Kidney tubule cell (primary cell): ENCODE measurements around the gene GPN2.
A peak's percentile ranks its signal among the peaks of the same experiment; 100 is the strongest.

ENCODE experiments used
- DNase-seq: peaks from one replicate; pipeline ENCODE4 v3.0.0-alpha.2; 2018; ENCODE audit warnings: low spot score

GPN2 gene

GRCh38 chr1:26889551-26890466, at the start of gene GPN2:
TSS of gene GPN2 (minus strand) at chr1:26890283. CDS start at chr1:26890096, 187 bp downstream.
- peak; percentile 82 for DNase-seq

GRCh38 chr1:26938659-26939025, 48.6 kb upstream of the GPN2 start:
- no peak for DNase-seq

- no peak for DNase-seq
Observed at GRCh38 chr1:26938004-26938658, 48.0 kb upstream of the GPN2 start.

DNA sequence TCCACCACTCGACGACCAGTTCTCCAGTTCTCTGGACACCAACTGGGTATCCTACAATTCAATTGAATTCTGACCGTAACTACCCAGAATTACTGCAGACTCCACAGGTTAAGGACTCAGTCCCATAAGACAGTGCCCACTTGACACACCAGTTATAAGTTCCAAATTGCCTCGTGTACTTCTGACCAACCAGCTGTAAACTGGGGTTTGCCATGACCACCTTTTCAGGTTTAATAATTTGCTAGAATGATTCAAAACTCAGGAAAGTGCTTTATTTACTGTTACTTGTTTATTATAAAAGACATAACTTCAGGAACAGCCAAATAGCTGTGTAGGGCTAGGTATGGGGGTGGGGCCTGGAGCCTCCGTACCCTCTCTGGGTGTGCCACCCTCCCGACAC, 46.7 kb upstream of the GPN2 start:
- DNase-seq, result no peak

GRCh38 chr1:26932531-26932930, 42.4 kb upstream of the GPN2 start:
- DNase-seq, result no peak

GRCh38 chr1:26923711-26924110, 33.6 kb upstream of the GPN2 start:
- peak; percentile 32 for DNase-seq

DNA sequence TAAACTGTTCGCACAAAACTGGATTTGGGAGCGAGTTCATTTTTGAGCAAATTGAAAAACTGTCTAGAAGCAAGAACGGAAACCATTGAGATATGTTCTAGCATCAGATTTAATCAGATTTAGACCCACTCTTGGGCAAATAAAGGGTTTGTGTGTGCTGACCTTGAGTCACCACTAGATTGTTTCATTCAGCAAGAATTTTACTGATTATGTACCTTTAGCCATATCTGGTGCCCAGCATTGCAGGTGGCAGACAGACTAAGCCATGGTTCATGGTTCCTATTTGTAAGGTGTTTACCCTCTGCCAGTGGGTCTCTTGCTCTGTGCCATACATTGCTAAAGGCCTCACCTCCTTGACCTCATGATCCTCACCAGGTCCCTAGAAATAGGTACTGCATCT, 32.8 kb upstream of the GPN2 start:
- peak; percentile 62 for DNase-seq

DNA sequence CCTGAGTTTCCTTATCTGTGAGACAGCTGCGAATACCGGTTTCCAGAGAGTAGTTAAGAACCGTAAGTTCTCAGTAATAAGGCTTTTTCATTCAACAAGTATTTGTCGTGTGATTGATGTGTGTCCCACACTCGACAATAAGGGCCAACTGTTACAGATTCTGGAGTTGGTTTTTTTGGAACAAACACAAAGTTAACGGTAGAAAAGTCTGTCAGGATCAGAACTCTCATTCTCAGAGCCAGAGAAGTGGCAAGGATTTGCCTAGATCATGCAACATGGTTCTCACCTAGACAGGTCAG, 32.3 kb upstream of the GPN2 start:
- DNase-seq, result no peak

GRCh38 chr1:26921540-26922430, 31.7 kb upstream of the GPN2 start, which contains the start of gene NUDC:
TSS of gene NUDC (plus strand) at chr1:26921743. CDS start at chr1:26921849, 106 bp downstream.
- DNase-seq, result peak; percentile 98

GRCh38 chr1:26921126-26921539, 31.1 kb upstream of the GPN2 start:
- no peak for DNase-seq

DNA sequence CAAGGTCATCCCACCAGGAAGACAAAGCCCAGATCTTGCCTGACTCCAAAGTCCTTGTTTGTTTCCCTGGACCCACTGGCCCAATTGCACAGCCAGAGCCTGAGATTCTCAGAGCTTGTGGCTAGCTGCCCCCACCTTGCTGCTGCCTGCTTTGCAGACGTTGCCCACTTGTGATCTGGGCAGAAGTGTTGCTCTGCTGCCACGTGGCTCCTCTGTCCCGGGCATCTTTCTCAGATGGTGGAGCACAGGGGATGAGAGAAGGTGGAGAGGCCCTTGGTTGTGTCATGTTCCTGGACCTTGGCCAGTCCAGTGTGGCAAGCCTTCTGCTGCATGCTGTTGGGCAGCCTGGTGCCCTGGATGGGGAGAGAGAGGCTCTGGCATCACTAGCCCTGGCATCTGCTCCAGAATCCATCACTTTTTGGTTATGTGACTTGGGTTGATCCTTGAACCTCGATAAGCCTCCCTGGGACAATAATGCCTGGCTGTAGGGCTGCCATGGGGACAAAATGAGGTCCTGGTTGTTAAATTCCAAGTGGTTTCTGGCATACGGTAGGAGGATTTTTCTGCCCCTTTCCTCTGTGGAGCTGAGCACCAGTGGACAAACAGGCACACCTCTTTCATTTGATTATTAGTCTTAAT, 25.2 kb upstream of the GPN2 start:
- peak; percentile 9 for DNase-seq

- peak; percentile 25 for DNase-seq
Observed at GRCh38 chr1:26913754-26914619, 23.9 kb upstream of the GPN2 start, which contains the start of gene NR0B2. TSS of gene NR0B2 (minus strand) at chr1:26913975. CDS start at chr1:26913940, 35 bp downstream.

DNA sequence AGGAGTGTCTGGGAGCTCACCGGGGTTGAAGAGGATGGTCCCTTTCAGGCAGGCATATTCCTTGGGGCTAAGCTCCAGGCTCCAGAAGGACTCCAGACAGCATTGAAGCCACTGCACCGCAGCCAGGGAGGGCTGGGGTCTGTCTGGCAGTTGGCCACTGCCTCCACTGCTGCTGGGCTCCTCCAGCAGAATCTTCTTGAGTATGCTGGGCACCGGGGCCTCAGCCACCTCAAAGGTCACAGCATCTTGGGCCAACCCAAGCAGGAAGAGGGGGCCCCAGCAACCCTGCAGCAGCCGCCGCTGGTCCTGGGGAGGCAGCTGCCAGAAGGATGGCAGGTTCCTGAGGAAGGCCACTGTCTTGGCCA, 23.3 kb upstream of the GPN2 start:
- no peak for DNase-seq

DNA sequence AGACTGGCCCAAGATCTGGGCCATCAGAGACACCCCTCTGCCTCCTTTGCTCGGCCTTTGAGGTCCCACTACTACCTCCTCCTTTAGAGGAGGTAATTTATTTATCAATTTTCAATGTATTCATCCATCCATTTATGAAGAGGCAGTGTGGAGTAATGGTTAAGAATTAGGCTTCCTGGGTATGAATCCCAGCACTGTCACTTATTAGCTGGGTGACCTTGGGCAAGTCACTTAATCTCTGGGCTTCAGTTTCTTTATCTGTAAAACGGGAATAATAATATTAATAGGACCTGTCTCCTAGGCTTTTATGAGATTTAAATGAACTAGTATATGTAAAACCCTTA, 22.0 kb upstream of the GPN2 start:
- DNase-seq, result no peak

DNA sequence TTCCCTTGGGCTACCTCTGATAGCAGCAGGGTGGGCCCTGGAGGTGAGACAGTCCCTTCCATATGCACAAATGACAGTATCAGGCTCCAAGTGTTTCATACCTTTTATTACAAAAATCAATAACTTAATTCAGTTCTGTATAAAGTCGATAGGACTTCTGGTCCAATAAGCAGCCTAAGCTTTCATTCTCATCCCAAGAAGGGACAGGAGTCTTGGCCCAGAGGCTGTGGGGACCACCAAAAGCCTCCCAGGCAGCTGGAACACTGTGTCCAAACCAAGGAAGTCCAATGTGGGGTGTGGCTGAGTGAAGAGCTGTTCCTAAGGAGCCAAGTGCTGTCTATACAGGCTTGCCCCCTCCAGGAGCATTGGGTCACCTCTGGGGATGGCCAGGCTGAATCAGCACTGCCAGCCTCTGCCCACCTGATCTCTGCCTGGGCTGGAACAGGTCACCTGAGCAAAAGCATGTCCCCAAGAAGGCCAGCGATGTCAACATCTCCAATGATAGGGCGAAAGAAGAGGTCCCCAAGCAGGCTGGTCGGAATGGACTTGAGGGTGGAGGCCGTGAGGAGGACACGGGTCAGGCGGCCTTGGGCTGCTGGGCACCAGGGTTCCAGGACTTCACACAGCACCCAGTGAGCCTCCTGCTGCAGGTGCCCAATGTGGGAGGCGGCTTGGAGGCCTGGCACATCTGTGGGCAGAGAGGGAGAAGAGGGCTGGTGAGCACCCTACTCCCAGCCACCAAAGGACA, 21.5 kb upstream of the GPN2 start:
- no peak for DNase-seq

DNA sequence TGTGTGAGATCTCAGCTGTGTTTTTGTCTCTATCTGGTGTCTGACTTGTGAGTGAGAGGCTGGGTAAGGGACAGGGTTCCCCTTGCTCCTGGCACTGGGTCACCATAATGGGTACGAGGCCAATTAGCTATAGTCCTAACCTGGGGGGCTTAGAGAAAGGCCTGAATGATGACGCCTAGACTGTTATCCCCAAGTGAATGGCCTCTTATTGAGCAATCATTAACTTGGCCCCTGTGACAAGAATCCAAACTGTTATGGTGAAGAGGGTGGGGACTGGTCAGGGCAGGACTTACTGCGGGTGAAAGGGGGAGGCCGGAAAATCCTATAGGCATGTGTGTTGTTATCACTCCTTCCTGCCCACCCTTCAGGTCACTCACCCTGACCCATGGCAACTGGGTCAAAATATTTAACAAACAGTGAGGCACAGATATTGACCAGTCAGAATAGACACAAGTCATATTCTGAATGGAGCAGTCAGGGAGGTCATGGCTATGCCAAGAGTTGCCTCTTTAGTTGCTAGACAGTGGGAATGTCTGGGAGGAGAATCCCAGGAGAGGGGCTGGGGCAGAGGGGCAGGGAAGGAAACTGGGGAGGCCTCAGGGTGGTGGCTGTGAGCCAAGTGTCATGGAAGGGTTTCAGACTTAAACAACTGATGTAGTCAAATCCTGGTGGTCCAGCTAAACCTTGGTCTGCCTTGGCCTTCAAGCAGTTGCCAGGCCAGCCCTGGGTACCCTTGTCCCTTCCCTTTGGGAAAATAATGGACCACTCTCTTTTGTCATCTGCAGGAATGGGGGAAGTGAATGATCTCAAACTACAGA, 20.5 kb upstream of the GPN2 start:
- DNase-seq, result peak; percentile 54

- DNase-seq, result no peak
Observed at GRCh38 chr1:26909951-26910342, 19.9 kb upstream of the GPN2 start.

- peak; percentile 98 for DNase-seq
Observed at GRCh38 chr1:26907071-26907917, 17.2 kb upstream of the GPN2 start.
